ENCODE results near the gene PTPN1. TPM values are rescaled to one million over a fixed set of nuclear protein-coding genes. Genes with fewer than 3 reads are reported as not detected.

Gene PTPN1
- total and polyA plus RNA-seq, 2 of the 13 experiments (the other 11 are each of a cell fraction or from before 2014, with no cell fraction given) = 17.7 to 37.2 TPM

DNA sequence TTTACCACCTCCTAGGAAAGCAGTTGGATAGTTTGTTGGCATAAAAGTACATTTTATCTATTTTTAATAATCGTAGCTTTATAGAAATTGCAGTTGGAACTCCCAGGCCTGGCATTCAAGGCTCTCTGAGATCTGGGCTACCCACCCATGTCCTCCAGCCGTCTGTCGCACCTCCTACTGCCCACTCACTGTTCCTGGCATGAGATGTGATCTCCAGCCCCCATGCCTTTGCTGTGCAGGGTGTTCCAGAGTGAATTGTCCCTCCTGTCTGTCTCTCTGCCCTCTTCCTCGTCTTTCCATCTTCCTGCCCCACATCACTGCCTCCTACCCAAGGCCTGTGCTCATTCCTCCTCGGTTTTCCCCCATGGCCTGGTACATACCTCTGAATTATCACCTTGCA is 50.7 kb downstream of the PTPN1 start:
- WGBS (ENCODE audit: low lambda C conversion rate) = 93% methylated on average over 5 of the region's 5 CpGs
- ChIA-PET POLR2A (no interaction called here), CTCF (ENCODE audit: low intra/inter-chr PET ratio, low total read pairs) (no interaction called here)
- H4K20me1 ChIP-seq (ENCODE audit: insufficient read depth, low read length) = no peaks in the 10 kb centered on the region
- peaks cover 19 to 33% of the 10 kb centered on the region in 2 experiments; a peak in 4 of 5 replicates for H3K36me3 ChIP-seq (replicated peaks in 1 of 2; ENCODE audit: control insufficient read depth in 1 of 2, insufficient read depth in 2 of 2, low read length in 2 of 2)
- no peak for ATAC-seq
- no TSS peak for BruUV-seq (replicated peaks)
- no peak overlapping the region for H3K9ac ChIP-seq (ENCODE audit: insufficient read depth, low read depth, low read length)
- DNase-seq (ENCODE audit: low spot score) = no peak
- H3K4me1 ChIP-seq (ENCODE audit: insufficient read depth, low read length) = peaks cover 39% of the 10 kb centered on the region
- H3K9me3 ChIP-seq (ENCODE audit: low read length) = no peaks in the 10 kb centered on the region
- H3K27ac ChIP-seq (ENCODE audit: extremely low read length, insufficient read depth, low read length) = no peak overlapping the region
- H2AFZ ChIP-seq (ENCODE audit: low read length) = no peak overlapping the region
- H3K4me3 ChIP-seq (replicated peaks in 1 of 3; ENCODE audit: insufficient read depth in 1 of 3, low read depth in 2 of 3, low read length in 3 of 3) = no peak overlapping the region
- H3K79me2 ChIP-seq (ENCODE audit: insufficient read depth, low read length) = peaks cover 4% of the 10 kb centered on the region
- in situ Hi-C loops (cut with HindIII; ENCODE audit: extremely low pct_ligation_motif_present, low pct_unique_long_range_greater_than_20kb) (no loop called here), intact Hi-C loops (cut with micrococcal nuclease; ENCODE audit: unreplicated experiment) (loop anchor here (5.0 kb wide), 1 partner anchor 49 kb away; the partner anchor contains the start of gene PTPN1)
- 0 out of 2 replicates have a peak, but pooled peaks have one; percentile 6 for TF ChIP-seq USF2 (IDR thresholded peaks at IDR 0.05; ENCODE audit: low read depth, low read length)
- no peak for TF ChIP-seq USF2 (CRISPR knock-in tag; IDR thresholded peaks at IDR 0.05; ENCODE audit: borderline replicate concordance)
- no peak for TF ChIP-seq AKAP8 (CRISPR knock-in tag; IDR thresholded peaks at IDR 0.05)
- no peak overlapping the region for H3K4me2 ChIP-seq (ENCODE audit: low read depth, low read length)
- H3K27me3 ChIP-seq (ENCODE audit: control insufficient read depth in 1 of 2, insufficient read depth in 2 of 2, low read length in 2 of 2) = no peaks in the 10 kb centered on the region
- FAIRE-seq = no peak

- peak; percentile 22 to 32; a peak in 2 of 4 replicates for TF ChIP-seq MAFK (conservative IDR thresholded peaks at IDR 0.05 in 1 of 2, IDR thresholded peaks at IDR 0.05 in 1 of 2; ENCODE audit: low read length in 2 of 2)
- peak; percentile 35; the same call in 1 of the 2 replicates for TF ChIP-seq NFE2 (CRISPR knock-in tag; IDR thresholded peaks at IDR 0.05)
- no peak for TF ChIP-seq ZFP41 (CRISPR knock-in tag; IDR thresholded peaks at IDR 0.05; ENCODE audit: borderline replicate concordance)
- in situ Hi-C loops (cut with HindIII; ENCODE audit: extremely low pct_ligation_motif_present, low pct_unique_long_range_greater_than_20kb) (no loop called here), intact Hi-C loops (cut with micrococcal nuclease; ENCODE audit: unreplicated experiment) (loop anchor here (5.0 kb wide), 1 partner anchor 49 kb away; the partner anchor contains the start of gene PTPN1)
- no peak overlapping the region for H3K4me3 ChIP-seq (replicated peaks in 1 of 3; ENCODE audit: insufficient read depth in 1 of 3, low read depth in 2 of 3, low read length in 3 of 3)
- peaks cover 39% of the 10 kb centered on the region for H3K4me1 ChIP-seq (ENCODE audit: insufficient read depth, low read length)
- H3K9me3 ChIP-seq (ENCODE audit: low read length) = no peaks in the 10 kb centered on the region
- CTCF ChIA-PET (ENCODE audit: low intra/inter-chr PET ratio, low total read pairs) = no interaction called here
- BruUV-seq (replicated peaks) = no TSS peak
- H3K27me3 ChIP-seq (ENCODE audit: control insufficient read depth in 1 of 2, insufficient read depth in 2 of 2, low read length in 2 of 2) = no peaks in the 10 kb centered on the region
- ATAC-seq (no peak), DNase-seq (ENCODE audit: low spot score) (no peak), FAIRE-seq (no peak)
- peaks cover 22 to 38% of the 10 kb centered on the region in 2 experiments; a peak in 4 of 5 replicates for H3K36me3 ChIP-seq (replicated peaks in 1 of 2; ENCODE audit: control insufficient read depth in 1 of 2, insufficient read depth in 2 of 2, low read length in 2 of 2)
- H2AFZ ChIP-seq (ENCODE audit: low read length) = no peak overlapping the region
- no peak overlapping the region for H3K4me2 ChIP-seq (ENCODE audit: low read depth, low read length)
- no peak overlapping the region for H3K9ac ChIP-seq (ENCODE audit: insufficient read depth, low read depth, low read length)
- no peak overlapping the region for H3K27ac ChIP-seq (ENCODE audit: extremely low read length, insufficient read depth, low read length)
- peaks cover 4% of the 10 kb centered on the region for H3K79me2 ChIP-seq (ENCODE audit: insufficient read depth, low read length)
- no peaks in the 10 kb centered on the region for H4K20me1 ChIP-seq (ENCODE audit: insufficient read depth, low read length)
- POLR2A ChIA-PET = no interaction called here
- WGBS (ENCODE audit: low lambda C conversion rate) = 97% methylated on average over 17 of the region's 17 CpGs
Measured at GRCh38 chr20:50561379-50562078, 51.3 kb downstream of the PTPN1 start.
